ENCODE results near the gene EIF3L. TPM values are rescaled to one million over a fixed set of nuclear protein-coding genes. Genes with fewer than 3 reads are reported as not detected.

The EIF3L gene
- total and polyA plus RNA-seq, 9 of the 15 experiments (the other 6 are each of a cell fraction or from before 2014, with no cell fraction given), result 257 to 699 (median 368) TPM

DNA sequence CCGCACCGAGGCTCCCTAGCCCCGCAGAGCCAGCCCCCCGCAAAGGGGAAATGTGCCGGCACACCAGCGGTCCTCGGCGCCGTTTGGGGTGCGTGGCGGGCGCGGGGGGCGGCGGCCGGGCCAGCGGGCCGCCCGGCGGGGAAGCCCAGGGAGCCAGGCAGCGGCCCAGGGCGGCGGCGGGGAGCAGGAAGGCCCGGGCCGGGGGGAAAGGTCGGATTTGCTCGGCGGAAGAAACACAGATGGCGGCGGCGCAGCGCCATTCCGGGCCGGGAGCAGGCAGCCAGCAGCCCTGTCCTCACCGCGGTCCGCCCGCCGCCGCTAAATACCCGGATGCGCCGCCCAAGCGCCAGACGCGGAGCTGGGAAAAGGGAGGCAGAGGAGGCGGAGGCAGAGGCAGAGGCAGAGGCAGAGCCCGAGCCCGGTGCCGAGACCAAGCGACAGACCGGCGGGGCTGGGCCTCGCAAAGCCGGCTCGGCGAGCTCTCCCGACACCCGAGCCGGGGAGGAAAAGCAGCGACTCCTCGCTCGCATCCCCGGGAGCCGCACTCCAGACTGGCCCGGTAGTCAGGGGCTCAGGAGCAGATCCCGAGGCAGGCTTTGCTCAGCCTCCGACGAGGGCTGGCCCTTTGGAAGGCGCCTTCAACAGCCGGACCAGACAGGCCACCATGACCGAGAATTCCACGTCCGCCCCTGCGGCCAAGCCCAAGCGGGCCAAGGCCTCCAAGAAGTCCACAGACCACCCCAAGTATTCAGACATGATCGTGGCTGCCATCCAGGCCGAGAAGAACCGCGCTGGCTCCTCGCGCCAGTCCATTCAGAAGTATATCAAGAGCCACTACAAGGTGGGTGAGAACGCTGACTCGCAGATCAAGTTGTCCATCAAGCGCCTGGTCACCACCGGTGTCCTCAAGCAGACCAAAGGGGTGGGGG is 44.1 kb upstream of the EIF3L start:
- Histone ChIP-seq H3K4me3 (no peak overlapping the region), H3K27me3 (ENCODE audit: control insufficient read depth in 2 of 2, insufficient read depth in 2 of 2, low read length in 2 of 2) (no peaks in the 10 kb centered on the region), H3K9ac (ENCODE audit: insufficient read depth in 1 of 2, low read depth in 2 of 2, low read length in 2 of 2) (peak overlapping the region in 1 of 2 experiments; percentile 65; a peak in 1 of 4 replicates), H4K20me1 (replicated peaks; ENCODE audit: control insufficient read depth, insufficient read depth, low read length) (no peaks in the 10 kb centered on the region), H3K4me2 (ENCODE audit: insufficient read depth, low read length) (no peak overlapping the region), H3K36me3 (ENCODE audit: control insufficient read depth, insufficient read depth, low read length) (peaks cover 5% of the 10 kb centered on the region; the same call in 2 of the 3 replicates), H3K27ac (ENCODE audit: extremely low read depth, low read depth, low read length) (peak overlapping the region; percentile 69; the same call in 2 of the 3 replicates), H3K9me3 (replicated peaks; ENCODE audit: control insufficient read depth, insufficient read depth, low read depth, low read length) (no peaks in the 10 kb centered on the region), H3K4me1 (replicated peaks in 1 of 2; ENCODE audit: control insufficient read depth in 2 of 2, insufficient read depth in 2 of 2, low read length in 2 of 2) (peaks cover 34 to 58% of the 10 kb centered on the region in 2 experiments), H3K9me1 (ENCODE audit: control insufficient read depth, insufficient read depth, low read length) (no peaks in the 10 kb centered on the region), H2AFZ (ENCODE audit: low read depth, low read length) (peak overlapping the region; percentile 85), H3K79me2 (ENCODE audit: control insufficient read depth, insufficient read depth, low read length) (peaks cover 24% of the 10 kb centered on the region)
- in situ Hi-C loops (cut with MboI), result no loop called here
- no peak for TF ChIP-seq ZBTB8A (IDR thresholded peaks at IDR 0.05; ENCODE audit: partially characterized antibody)
- no peak for TF ChIP-seq ZNF583 (CRISPR knock-in tag; IDR thresholded peaks at IDR 0.05)
- no peak for TF ChIP-seq PTRF (tag; IDR thresholded peaks at IDR 0.05)
- no peak for TF ChIP-seq HMG20B (CRISPR knock-in tag; IDR thresholded peaks at IDR 0.05)
- no peak for TF ChIP-seq HNRNPH1 (optimal IDR thresholded peaks at IDR 0.05; ENCODE audit: low read depth, low read length)
- TF ChIP-seq RBFOX2 (IDR thresholded peaks at IDR 0.05; ENCODE audit: low read depth, low read length), result 0 out of 2 replicates have a peak, but pooled peaks have one; percentile 24
- TF ChIP-seq HMG20A (CRISPR knock-in tag; conservative IDR thresholded peaks at IDR 0.05), result no peak
- TF ChIP-seq NEUROD1 (IDR thresholded peaks at IDR 0.05; ENCODE audit: borderline replicate concordance, low read depth, low read length, partially characterized antibody), result no peak
- no peak for TF ChIP-seq CREM (IDR thresholded peaks at IDR 0.05; ENCODE audit: low read depth)
- TF ChIP-seq HMGN3 (IDR thresholded peaks at IDR 0.05; ENCODE audit: borderline replicate concordance, extremely low read depth, insufficient read length, low read depth, low read length), result peak; percentile 26
- CTCF ChIA-PET (ENCODE audit: low intra/inter-chr PET ratio), result no interaction called here
- POLR2A ChIA-PET, result no interaction called here
- intact Hi-C loops (cut with micrococcal nuclease), result no loop called here
- DNase-seq (ENCODE audit: extremely low read depth in 1 of 4, low spot score in 3 of 4), result no peak
- no peak for ATAC-seq
- WGBS (ENCODE audit: insufficient coverage, low coverage, missing lambda C conversion rate), result 90% methylated on average over 27 of the region's 87 CpGs
- no TSS peak for BruUV-seq (replicated peaks)
- no peak for FAIRE-seq

Data from K562 (cell line).